SK-N-SH (cell line): Measurements from ENCODE around the gene SYT14.
"Not testable (repeated sequence)": the region's sequence is repeated elsewhere in the genome, so short reads cannot be mapped to it uniquely, and the experiment has no call there.

Experiments
- CTCF ChIP-seq: fragments of 200-600 bp; sonication (generic); IDR thresholded peaks from 2 replicates; pipeline ENCODE4 v1.6.1; 2017; ENCODE audit warnings: antibody characterized with exemption, mild to moderate bottlenecking, moderate library complexity
- EP300 ChIP-seq, 2 experiments: IDR thresholded peaks; 2 replicates each; pipeline versions ENCODE4 v1.4.0 to v1.6.1; 2012; ENCODE audit warnings: borderline replicate concordance in 1 of 2, low read depth in 1 of 2, low read length in 1 of 2
- EZH2phosphoT487 ChIP-seq: fragments of 200-600 bp; sonication (generic); IDR thresholded peaks from 2 replicates; pipeline ENCODE4 v1.6.1; 2017; ENCODE audit warnings: low read depth, mixed run types, mild to moderate bottlenecking, antibody characterized with exemption, moderate library complexity, borderline replicate concordance
- FOXM1 ChIP-seq: IDR thresholded peaks from 2 replicates; pipeline ENCODE4 v1.4.0; 2012; ENCODE audit warnings: low read depth, mild to moderate bottlenecking
- JUND ChIP-seq: IDR thresholded peaks from 2 replicates; pipeline ENCODE4 v1.4.0; 2012
- RFX5 ChIP-seq: IDR thresholded peaks from 2 replicates; pipeline ENCODE4 v1.6.1; 2012; ENCODE audit warnings: mild to moderate bottlenecking, improper control_type of control experiment, low read length
- SIN3A ChIP-seq: IDR thresholded peaks from 2 replicates; pipeline ENCODE4 v1.6.1; 2012; ENCODE audit warnings: low read depth, mild to moderate bottlenecking, low read length, moderate library complexity, borderline replicate concordance
- TCF12 ChIP-seq: IDR thresholded peaks from 2 replicates; pipeline ENCODE4 v1.4.0; 2012

GRCh38 chr1:209904774-209905173, 33.2 kb upstream of the SYT14 start:
- TF ChIP-seq EZH2phosphoT487; CTCF; FOXM1; TCF12; RFX5; SIN3A; EP300 (IDR thresholded peaks at IDR 0.05; ENCODE audit: borderline replicate concordance in 1 of 2, low read depth in 1 of 2, low read length in 1 of 2); JUND: not testable (repeated sequence)
